H1 (cell line): ENCODE data around the gene RAB21.

Experiments
- EP300 ChIP-seq, 2 experiments: IDR thresholded peaks; 1 replicate in 1 of 2; 2 replicates in 1 of 2; pipeline ENCODE4 v1.6.1; 2011 to 2012; ENCODE audit warnings: low read depth in 2 of 2, low read length in 2 of 2, mild to moderate bottlenecking in 2 of 2, borderline replicate concordance in 1 of 2, inconsistent platforms in 1 of 2, moderate library complexity in 1 of 2
- JUN ChIP-seq: IDR thresholded peaks from 2 replicates; pipeline ENCODE4 v1.6.1; 2011; ENCODE audit warnings: low read depth, mild to moderate bottlenecking, improper control_type of control experiment, low read length
- KDM5A ChIP-seq: fragments of 200-600 bp; IDR thresholded peaks from 2 replicates; pipeline ENCODE4 v1.7.1; 2012; ENCODE audit warnings: mild to moderate bottlenecking, low read length, inconsistent platforms, mixed read lengths
- PHF8 ChIP-seq: fragments of 200-600 bp; sonication (generic); conservative IDR thresholded peaks from 2 replicates; pipeline ENCODE4 v1.7.1; 2012; ENCODE audit warnings: low read depth, mild to moderate bottlenecking, inconsistent platforms, low read length, moderate library complexity
- POLR2A ChIP-seq, 2 experiments: IDR thresholded peaks; 1 replicate in 1 of 2; 2 replicates in 1 of 2; pipeline ENCODE4 v1.6.1; 2011; ENCODE audit warnings: low read depth in 2 of 2, low read length in 2 of 2, mild to moderate bottlenecking in 2 of 2; ENCODE audit errors: control extremely low read depth in 1 of 2
- POLR2AphosphoS5 ChIP-seq: IDR thresholded peaks from 2 replicates; pipeline ENCODE4 v1.6.1; 2011; ENCODE audit warnings: low read depth, low read length
- RXRA ChIP-seq: IDR thresholded peaks from 2 replicates; pipeline ENCODE4 v1.6.1; 2011; ENCODE audit warnings: low read depth, mild to moderate bottlenecking, low read length, moderate library complexity; ENCODE audit not compliant: insufficient read depth
- SRF ChIP-seq: IDR thresholded peaks from 2 replicates; pipeline ENCODE4 v1.6.1; 2011; ENCODE audit warnings: mild to moderate bottlenecking, low read depth, low read length, moderate library complexity
- TAF1 ChIP-seq: IDR thresholded peaks from 2 replicates; pipeline ENCODE4 v1.6.1; 2011; ENCODE audit warnings: mild to moderate bottlenecking, low read depth, low read length
- TEAD4 ChIP-seq: IDR thresholded peaks from 2 replicates; pipeline ENCODE4 v1.6.1; 2012; ENCODE audit warnings: low read depth, low read length, inconsistent platforms, mixed read lengths
- TF ChIP-seq, protein P1 (sequence below): IDR thresholded peaks from 2 replicates; pipeline ENCODE4 v1.6.1; 2012; ENCODE audit warnings: inconsistent platforms
- TF ChIP-seq, protein P2 (sequence below), 3 experiments: IDR thresholded peaks; 1 replicate in 2 of 3; 2 replicates in 1 of 3; pipeline versions ENCODE4 v1.5.1 to v1.6.1; 2011; ENCODE audit warnings: low read length in 3 of 3, mild to moderate bottlenecking in 3 of 3, inconsistent platforms in 2 of 3, low read depth in 1 of 3, moderate library complexity in 1 of 3; ENCODE audit not compliant: insufficient read depth in 1 of 3; ENCODE audit errors: control extremely low read depth in 1 of 3

DNA sequence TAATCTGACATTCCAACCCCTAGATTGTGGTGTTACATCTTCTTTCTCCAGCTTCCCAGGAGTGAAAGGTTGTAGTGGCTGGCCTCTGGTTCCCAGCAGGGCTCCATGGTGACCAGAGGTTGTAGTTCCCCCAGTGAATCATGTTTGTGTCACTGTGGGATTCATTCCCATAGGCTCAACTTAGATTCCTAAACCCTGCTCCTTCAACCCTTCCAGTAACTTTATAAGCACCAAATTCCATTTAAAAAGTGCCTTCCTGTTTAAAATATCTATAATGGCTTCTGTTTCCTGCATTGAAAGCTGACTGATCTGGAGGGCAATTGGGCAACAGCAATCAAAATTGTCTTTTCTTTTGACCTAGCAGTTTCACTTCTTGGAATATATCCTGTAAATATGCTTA is 44.4 kb downstream of the RAB21 start:
- TF ChIP-seq POLR2AphosphoS5 (no peak), RXRA (no peak), SRF (no peak), POLR2A (IDR thresholded peaks at IDR 0.05; ENCODE audit: control extremely low read depth in 1 of 2, low read depth in 2 of 2, low read length in 2 of 2) (no peak), JUN (no peak), TAF1 (no peak), EP300 (IDR thresholded peaks at IDR 0.05; ENCODE audit: borderline replicate concordance in 1 of 2, low read depth in 2 of 2, low read length in 2 of 2) (no peak), TEAD4 (no peak), PHF8 (no peak), KDM5A (no peak)
- TF ChIP-seq, protein P1, sequence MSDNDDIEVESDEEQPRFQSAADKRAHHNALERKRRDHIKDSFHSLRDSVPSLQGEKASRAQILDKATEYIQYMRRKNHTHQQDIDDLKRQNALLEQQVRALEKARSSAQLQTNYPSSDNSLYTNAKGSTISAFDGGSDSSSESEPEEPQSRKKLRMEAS: no peak
- TF ChIP-seq, protein P2, sequence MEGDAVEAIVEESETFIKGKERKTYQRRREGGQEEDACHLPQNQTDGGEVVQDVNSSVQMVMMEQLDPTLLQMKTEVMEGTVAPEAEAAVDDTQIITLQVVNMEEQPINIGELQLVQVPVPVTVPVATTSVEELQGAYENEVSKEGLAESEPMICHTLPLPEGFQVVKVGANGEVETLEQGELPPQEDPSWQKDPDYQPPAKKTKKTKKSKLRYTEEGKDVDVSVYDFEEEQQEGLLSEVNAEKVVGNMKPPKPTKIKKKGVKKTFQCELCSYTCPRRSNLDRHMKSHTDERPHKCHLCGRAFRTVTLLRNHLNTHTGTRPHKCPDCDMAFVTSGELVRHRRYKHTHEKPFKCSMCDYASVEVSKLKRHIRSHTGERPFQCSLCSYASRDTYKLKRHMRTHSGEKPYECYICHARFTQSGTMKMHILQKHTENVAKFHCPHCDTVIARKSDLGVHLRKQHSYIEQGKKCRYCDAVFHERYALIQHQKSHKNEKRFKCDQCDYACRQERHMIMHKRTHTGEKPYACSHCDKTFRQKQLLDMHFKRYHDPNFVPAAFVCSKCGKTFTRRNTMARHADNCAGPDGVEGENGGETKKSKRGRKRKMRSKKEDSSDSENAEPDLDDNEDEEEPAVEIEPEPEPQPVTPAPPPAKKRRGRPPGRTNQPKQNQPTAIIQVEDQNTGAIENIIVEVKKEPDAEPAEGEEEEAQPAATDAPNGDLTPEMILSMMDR (IDR thresholded peaks at IDR 0.05; ENCODE audit: control extremely low read depth in 1 of 3, insufficient read depth in 1 of 3, low read depth in 1 of 3, low read length in 3 of 3): no peak
